Measurements from ENCODE around the gene NDOR1. TPM values are rescaled to one million over a fixed set of nuclear protein-coding genes. Genes with fewer than 3 reads are reported as not detected.
A peak's percentile ranks its signal among the peaks of the same experiment; 100 is the strongest.
"Not testable (repeated sequence)": the region's sequence is repeated elsewhere in the genome, so short reads cannot be mapped to it uniquely, and the experiment has no call there.

Gene NDOR1
- total RNA-seq, 5 donors from 2014 or later (not counting 1 experiment from before 2014, with no cell fraction given), result 27.6 to 46.7 (median 45.4) TPM

GRCh38 chr9:137255448-137256114 is 50.1 kb downstream of the NDOR1 start:
- H3K27ac ChIP-seq (ENCODE audit: low read length), result peak overlapping the region; percentile 23
- Mint-ChIP-seq H3K9me3 (no peaks in the 10 kb centered on the region), H3K4me1 (peaks cover 11 to 16% (median 15%) of the 10 kb centered on the region in 3 donors), H3K27ac (peak overlapping the region; percentile 74 to 81), H3K4me3 (peak overlapping the region; percentile 82 to 90 (median 85)), H3K36me3 (peaks cover 9% of the 10 kb centered on the region), H3K27me3 (no peaks in the 10 kb centered on the region)
- H3K27me3 ChIP-seq (replicated peaks in 1 of 2; ENCODE audit: control insufficient read depth in 2 of 2, extremely low read depth in 1 of 2, insufficient read depth in 2 of 2, low read length in 1 of 2), result no peaks in the 10 kb centered on the region
- peaks cover 4 to 28% of the 10 kb centered on the region in 2 experiments for H3K4me1 ChIP-seq (ENCODE audit: control insufficient read depth in 1 of 2, extremely low read depth in 1 of 2, insufficient read depth in 2 of 2, low read length in 2 of 2)
- ChIA-PET POLR2A (interaction anchor here in 1 of 2 donors (2.9 kb wide), 1 partner anchor 15 kb away, joined by 16 read pairs; the partner anchor contains the start of gene TUBB4B), CTCF (interaction anchor here in 1 of 2 donors (1.1 to 1.6 kb wide), 3 partner anchors 15 to 19 kb away, joined by 3 to 8 read pairs (median 4); partner anchors contain the start of gene TUBB4B)
- H3K4me3 ChIP-seq (ENCODE audit: control insufficient read depth in 1 of 2, extremely low read depth in 1 of 2, low read length in 1 of 2), result peak overlapping the region; percentile 75 to 87
- H3K36me3 ChIP-seq (ENCODE audit: control insufficient read depth in 2 of 2, extremely low read depth in 1 of 2, insufficient read depth in 1 of 2, low read length in 1 of 2), result peaks cover 0 to 19% of the 10 kb centered on the region in 2 donors
- DNase-seq, result peak in 5 of 35 experiments; percentile 9 to 35 (median 19)
- peak in 1 of 4 experiments; percentile 2 for ATAC-seq (replicated peaks in 1 of 4)
- H3K9me3 ChIP-seq, result no peaks in the 10 kb centered on the region
- under 1% methylated on average over 40 of the region's 51 CpGs for WGBS (ENCODE audit: insufficient coverage)

- Mint-ChIP-seq H3K36me3 (peaks cover 9% of the 10 kb centered on the region), H3K9me3 (no peaks in the 10 kb centered on the region), H3K27me3 (no peaks in the 10 kb centered on the region), H3K4me1 (peaks cover 11 to 16% (median 15%) of the 10 kb centered on the region in 3 donors), H3K27ac (no peak overlapping the region), H3K4me3 (peak overlapping the region; percentile 82 to 90 (median 85))
- Histone ChIP-seq H3K36me3 (ENCODE audit: control insufficient read depth in 2 of 2, extremely low read depth in 1 of 2, insufficient read depth in 1 of 2, low read length in 1 of 2) (peaks cover 0 to 19% of the 10 kb centered on the region in 2 donors), H3K4me3 (ENCODE audit: control insufficient read depth in 1 of 2, extremely low read depth in 1 of 2, low read length in 1 of 2) (peak overlapping the region; percentile 75 to 87), H3K27me3 (replicated peaks in 1 of 2; ENCODE audit: control insufficient read depth in 2 of 2, extremely low read depth in 1 of 2, insufficient read depth in 2 of 2, low read length in 1 of 2) (no peaks in the 10 kb centered on the region), H3K27ac (ENCODE audit: low read length) (peak overlapping the region; percentile 23), H3K4me1 (ENCODE audit: control insufficient read depth in 1 of 2, extremely low read depth in 1 of 2, insufficient read depth in 2 of 2, low read length in 2 of 2) (peaks cover 4 to 28% of the 10 kb centered on the region in 2 experiments), H3K9me3 (no peaks in the 10 kb centered on the region)
- DNase-seq, result no peak
- CTCF ChIA-PET, result interaction anchor here in 1 of 2 donors (0.8 to 1.4 kb wide), 3 partner anchors 15 to 127 kb away, joined by 3 to 4 read pairs (median 3); partner anchors contain the start of gene TUBB4B
- WGBS (ENCODE audit: insufficient coverage), result 91% methylated on average over 15 of the region's 15 CpGs
- ATAC-seq (replicated peaks in 1 of 4), result no peak
- POLR2A ChIA-PET, result interaction anchor here in 1 of 2 donors (2.9 kb wide), 1 partner anchor 16 kb away, joined by 16 read pairs; the partner anchor contains the start of gene TUBB4B
These were observed 50.9 kb downstream of the NDOR1 start for GRCh38 chr9:137256362-137256761.

- Mint-ChIP-seq H3K27ac (no peak overlapping the region), H3K27me3 (no peaks in the 10 kb centered on the region), H3K9me3 (no peaks in the 10 kb centered on the region), H3K4me1 (peaks cover 11 to 18% (median 15%) of the 10 kb centered on the region in 3 donors), H3K36me3 (peaks cover 13% of the 10 kb centered on the region), H3K4me3 (peak overlapping the region; percentile 82 to 90 (median 85))
- no peaks in the 10 kb centered on the region for H3K27me3 ChIP-seq (replicated peaks in 1 of 2; ENCODE audit: control insufficient read depth in 2 of 2, extremely low read depth in 1 of 2, insufficient read depth in 2 of 2, low read length in 1 of 2)
- H3K27ac ChIP-seq (ENCODE audit: low read length), result no peak overlapping the region
- H3K9me3 ChIP-seq, result no peaks in the 10 kb centered on the region
- WGBS (ENCODE audit: insufficient coverage), result 86% methylated on average over 12 of the region's 15 CpGs
- peaks cover 0 to 19% of the 10 kb centered on the region in 2 donors for H3K36me3 ChIP-seq (ENCODE audit: control insufficient read depth in 2 of 2, extremely low read depth in 1 of 2, insufficient read depth in 1 of 2, low read length in 1 of 2)
- ChIA-PET POLR2A (interaction anchor here in 1 of 2 donors (0.6 kb wide), 1 partner anchor 972 kb away, joined by 3 read pairs; no protein-coding TSS in a partner anchor), CTCF (interaction anchor here in 1 of 2 donors (0.8 to 1.4 kb wide), 3 partner anchors 16 to 127 kb away, joined by 3 to 4 read pairs (median 3); partner anchors contain the start of gene TUBB4B)
- no peak overlapping the region for H3K4me3 ChIP-seq (ENCODE audit: control insufficient read depth in 1 of 2, extremely low read depth in 1 of 2, low read length in 1 of 2)
- DNase-seq (no peak), ATAC-seq (replicated peaks in 1 of 4) (no peak)
- peaks cover 4 to 28% of the 10 kb centered on the region in 2 experiments for H3K4me1 ChIP-seq (ENCODE audit: control insufficient read depth in 1 of 2, extremely low read depth in 1 of 2, insufficient read depth in 2 of 2, low read length in 2 of 2)
These were observed 51.4 kb downstream of the NDOR1 start for GRCh38 chr9:137256856-137257255.

DNA sequence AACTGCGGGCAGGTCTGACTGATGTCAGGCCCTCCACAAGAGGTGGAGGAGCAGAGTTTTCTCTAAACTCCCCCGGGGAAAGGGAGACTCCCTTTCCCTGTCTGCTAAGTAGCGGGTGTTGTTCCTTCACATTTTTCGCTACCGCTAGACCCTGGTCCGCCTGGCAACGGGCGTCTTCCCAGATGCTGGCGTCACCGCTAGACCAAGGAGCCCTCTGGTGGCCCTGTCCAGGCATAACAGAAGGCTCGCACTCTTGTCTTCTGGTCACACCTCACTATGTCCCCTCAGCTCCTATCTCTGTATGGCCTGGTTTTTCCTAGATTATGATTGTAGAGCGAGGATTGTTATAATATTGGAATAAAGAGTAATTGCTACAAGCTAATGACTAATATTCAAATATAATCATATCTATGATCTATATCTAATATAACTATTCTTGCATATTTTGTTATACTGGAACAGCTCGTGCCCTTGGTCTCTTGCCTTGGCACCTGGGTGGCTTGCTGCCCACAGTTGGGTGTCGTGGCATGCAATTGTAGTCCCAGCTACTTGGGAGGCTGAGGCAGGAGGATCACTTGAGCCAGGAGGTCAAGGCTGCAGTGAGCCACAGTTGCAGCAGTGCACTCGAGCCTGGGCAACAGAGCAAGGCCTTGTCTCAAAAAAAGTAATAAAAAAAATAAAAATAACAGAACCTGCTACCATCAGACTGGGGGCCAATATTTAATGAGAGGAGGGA is 56.8 kb downstream of the NDOR1 start:
- DNase-seq; H3K27me3 ChIP-seq (replicated peaks in 1 of 2; ENCODE audit: control insufficient read depth in 2 of 2, extremely low read depth in 1 of 2, insufficient read depth in 2 of 2, low read length in 1 of 2); CTCF ChIA-PET; H3K4me3 Mint-ChIP-seq; ATAC-seq (replicated peaks in 1 of 4); H3K27ac ChIP-seq (ENCODE audit: low read length); H3K4me1 ChIP-seq (ENCODE audit: control insufficient read depth in 1 of 2, extremely low read depth in 1 of 2, insufficient read depth in 2 of 2, low read length in 2 of 2); POLR2A ChIA-PET; H3K9me3 ChIP-seq; H3K4me3 ChIP-seq (ENCODE audit: control insufficient read depth in 1 of 2, extremely low read depth in 1 of 2, low read length in 1 of 2); H3K27me3 Mint-ChIP-seq; H3K27ac Mint-ChIP-seq; H3K9me3 Mint-ChIP-seq; H3K4me1 Mint-ChIP-seq: not testable (repeated sequence)
- 100% methylated on average over 1 of the region's 15 CpGs for whole genome bisulfite sequencing (ENCODE audit: insufficient coverage)
- H3K36me3 ChIP-seq (ENCODE audit: control insufficient read depth in 2 of 2, extremely low read depth in 1 of 2, insufficient read depth in 1 of 2, low read length in 1 of 2), result peaks cover 14 to 35% of the 10 kb centered on the region in 2 donors
- H3K36me3 Mint-ChIP-seq, result peaks cover 18% of the 10 kb centered on the region

GRCh38 chr9:137262909-137263285 is 57.4 kb downstream of the NDOR1 start:
- peaks cover 14 to 38% of the 10 kb centered on the region in 2 donors for H3K36me3 ChIP-seq (ENCODE audit: control insufficient read depth in 2 of 2, extremely low read depth in 1 of 2, insufficient read depth in 1 of 2, low read length in 1 of 2)
- no peaks in the 10 kb centered on the region for H3K9me3 ChIP-seq
- Mint-ChIP-seq H3K27me3 (no peaks in the 10 kb centered on the region), H3K9me3 (no peaks in the 10 kb centered on the region), H3K4me3 (no peak overlapping the region), H3K36me3 (peaks cover 18% of the 10 kb centered on the region), H3K4me1 (peaks cover 0 to 2% (median 0%) of the 10 kb centered on the region in 3 donors), H3K27ac (no peak overlapping the region)
- ChIA-PET CTCF (no interaction called here), POLR2A (no interaction called here)
- H3K27me3 ChIP-seq (replicated peaks in 1 of 2; ENCODE audit: control insufficient read depth in 2 of 2, extremely low read depth in 1 of 2, insufficient read depth in 2 of 2, low read length in 1 of 2), result no peaks in the 10 kb centered on the region
- H3K4me3 ChIP-seq (ENCODE audit: control insufficient read depth in 1 of 2, extremely low read depth in 1 of 2, low read length in 1 of 2), result no peak overlapping the region
- DNase-seq, result no peak
- no peak for ATAC-seq (replicated peaks in 1 of 4)
- peaks cover 0 to 5% of the 10 kb centered on the region in 2 experiments for H3K4me1 ChIP-seq (ENCODE audit: control insufficient read depth in 1 of 2, extremely low read depth in 1 of 2, insufficient read depth in 2 of 2, low read length in 2 of 2)
- WGBS (ENCODE audit: insufficient coverage), result 92% methylated on average over 24 of the region's 24 CpGs
- no peak overlapping the region for H3K27ac ChIP-seq (ENCODE audit: low read length)

GRCh38 chr9:137263506-137263905 is 58.0 kb downstream of the NDOR1 start:
- H3K27ac Mint-ChIP-seq, result no peak overlapping the region
- ChIA-PET CTCF (no interaction called here), POLR2A (interaction anchor here in 1 of 2 donors (0.6 kb wide), 1 partner anchor 101 kb away, joined by 3 read pairs; no protein-coding TSS in a partner anchor)
- Histone ChIP-seq H3K4me1 (ENCODE audit: control insufficient read depth in 1 of 2, extremely low read depth in 1 of 2, insufficient read depth in 2 of 2, low read length in 2 of 2) (peaks cover 0 to 5% of the 10 kb centered on the region in 2 experiments), H3K36me3 (ENCODE audit: control insufficient read depth in 2 of 2, extremely low read depth in 1 of 2, insufficient read depth in 1 of 2, low read length in 1 of 2) (peaks cover 14 to 42% of the 10 kb centered on the region in 2 donors), H3K27ac (ENCODE audit: low read length) (no peak overlapping the region), H3K9me3 (no peaks in the 10 kb centered on the region), H3K4me3 (ENCODE audit: control insufficient read depth in 1 of 2, extremely low read depth in 1 of 2, low read length in 1 of 2) (no peak overlapping the region), H3K27me3 (replicated peaks in 1 of 2; ENCODE audit: control insufficient read depth in 2 of 2, extremely low read depth in 1 of 2, insufficient read depth in 2 of 2, low read length in 1 of 2) (no peaks in the 10 kb centered on the region)
- WGBS (ENCODE audit: insufficient coverage), result 97% methylated on average over 7 of the region's 10 CpGs
- peaks cover 19% of the 10 kb centered on the region for H3K36me3 Mint-ChIP-seq
- DNase-seq (no peak), ATAC-seq (replicated peaks in 1 of 4) (no peak)
- peaks cover under 1 to 2% (median 2%) of the 10 kb centered on the region in 3 donors for H3K4me1 Mint-ChIP-seq
- no peak overlapping the region for H3K4me3 Mint-ChIP-seq
- no peaks in the 10 kb centered on the region for H3K27me3 Mint-ChIP-seq
- H3K9me3 Mint-ChIP-seq, result no peaks in the 10 kb centered on the region
